DND-41 (cell line): ENCODE data around the gene NUP214.

Experiments used
- ATAC-seq: fragments of 200-7000 bp; cut with Tn5 transposase; 3 replicates; pipeline ENCODE4 v1.9.1; 2021; ENCODE audit warnings: low read depth; ENCODE audit not compliant: insufficient read depth
- DNase-seq: peaks from one replicate; pipeline ENCODE4 v3.0.0-alpha.2; 2020
- H2AFZ ChIP-seq: 2 replicates; pipeline ENCODE4 v1.6.0; 2012; ENCODE audit warnings: low read depth, low read length
- H3K27ac ChIP-seq: 2 replicates; pipeline ENCODE4 v1.5.1; 2012; ENCODE audit warnings: low read length, inconsistent platforms
- H3K27me3 ChIP-seq: fragments of 200-600 bp; sonication (generic); 2 replicates; pipeline ENCODE4 v1.6.0; 2012; ENCODE audit warnings: low read length, mild to moderate bottlenecking, inconsistent platforms; ENCODE audit not compliant: insufficient read depth, poor library complexity
- H3K36me3 ChIP-seq: 2 replicates; pipeline ENCODE4 v1.5.1; 2012; ENCODE audit warnings: low read length, inconsistent platforms; ENCODE audit not compliant: insufficient read depth
- H3K4me1 ChIP-seq: 2 replicates; pipeline ENCODE4 v1.5.1; 2012; ENCODE audit warnings: mild to moderate bottlenecking, low read length; ENCODE audit not compliant: insufficient read depth
- H3K4me2 ChIP-seq: 2 replicates; pipeline ENCODE4 v1.6.0; 2012; ENCODE audit warnings: mild to moderate bottlenecking, moderate library complexity, low read length, inconsistent platforms; ENCODE audit not compliant: insufficient read depth
- H3K4me3 ChIP-seq, 2 experiments: fragments of 200-600 bp in 1 of 2; shearing (Covaris generic) in 1 of 2; 2 replicates each; pipeline ENCODE4 v1.5.1; 2012 to 2016; ENCODE audit warnings: inconsistent platforms in 2 of 2, low read length in 2 of 2, mild to moderate bottlenecking in 2 of 2, low read depth in 1 of 2, moderate library complexity in 1 of 2
- H3K79me2 ChIP-seq: 2 replicates; pipeline ENCODE4 v1.6.0; 2012; ENCODE audit warnings: low read length, inconsistent platforms; ENCODE audit not compliant: insufficient read depth
- H3K9ac ChIP-seq: 2 replicates; pipeline ENCODE4 v1.6.0; 2012; ENCODE audit warnings: low read depth, mild to moderate bottlenecking, inconsistent platforms, low read length, moderate library complexity
- H3K9me3 ChIP-seq: 2 replicates; pipeline ENCODE4 v1.5.1; 2012; ENCODE audit warnings: low read length, moderate library complexity, mild to moderate bottlenecking, inconsistent platforms; ENCODE audit not compliant: insufficient read depth, severe bottlenecking
- H4K20me1 ChIP-seq: 2 replicates; pipeline ENCODE4 v1.6.0; 2012; ENCODE audit warnings: low read length; ENCODE audit not compliant: insufficient read depth
- CTCF ChIP-seq: IDR thresholded peaks from 2 replicates; pipeline ENCODE4 v1.5.1; 2012; ENCODE audit warnings: borderline replicate concordance, low read length, moderate library complexity, mild to moderate bottlenecking; ENCODE audit not compliant: poor library complexity, severe bottlenecking; ENCODE audit errors: extremely low read depth
- EZH2 ChIP-seq: IDR thresholded peaks from 3 replicates; pipeline ENCODE4 v1.6.1; 2012; ENCODE audit warnings: borderline replicate concordance, low read depth, mild to moderate bottlenecking, moderate library complexity, low read length, inconsistent platforms; ENCODE audit not compliant: severe bottlenecking

NUP214 gene

GRCh38 chr9:131233556-131233955 lies 108.2 kb downstream of the NUP214 start:
- DNase-seq (no peak), ATAC-seq (no peak)
- Histone ChIP-seq H3K4me3 (no peak overlapping the region), H3K9ac (no peak overlapping the region), H3K4me2 (no peak overlapping the region), H3K79me2 (no peaks in the 10 kb centered on the region), H4K20me1 (no peaks in the 10 kb centered on the region), H3K4me1 (peaks cover 22% of the 10 kb centered on the region), H3K27me3 (no peaks in the 10 kb centered on the region), H3K36me3 (peaks cover 65% of the 10 kb centered on the region), H3K9me3 (no peaks in the 10 kb centered on the region), H2AFZ (no peak overlapping the region), H3K27ac (no peak overlapping the region)
- no peak for TF ChIP-seq CTCF
- no peak for TF ChIP-seq EZH2

GRCh38 chr9:131233995-131234394 lies 108.6 kb downstream of the NUP214 start:
- H3K4me1 ChIP-seq: peaks cover 27% of the 10 kb centered on the region
- ATAC-seq: no peak
- H3K4me2 ChIP-seq: no peak overlapping the region

GRCh38 chr9:131234799-131235479 lies 109.6 kb downstream of the NUP214 start:
- Histone ChIP-seq H3K9me3 (no peaks in the 10 kb centered on the region), H4K20me1 (no peaks in the 10 kb centered on the region), H3K4me2 (no peak overlapping the region), H3K4me3 (no peak overlapping the region), H3K9ac (no peak overlapping the region), H3K27me3 (no peaks in the 10 kb centered on the region), H3K27ac (no peak overlapping the region), H3K4me1 (peaks cover 28% of the 10 kb centered on the region), H3K36me3 (peaks cover 51% of the 10 kb centered on the region), H3K79me2 (no peaks in the 10 kb centered on the region), H2AFZ (no peak overlapping the region)
- ATAC-seq (no peak), DNase-seq (no peak)
- TF ChIP-seq CTCF (no peak), EZH2 (no peak)

More at GRCh38 chr9:131233995-131234394, 108.6 kb downstream of the NUP214 start:
- Histone ChIP-seq H3K36me3 (peaks cover 60% of the 10 kb centered on the region), H3K4me3 (no peak overlapping the region), H3K79me2 (no peaks in the 10 kb centered on the region), H3K9ac (no peak overlapping the region), H3K9me3 (no peaks in the 10 kb centered on the region), H3K27ac (no peak overlapping the region), H2AFZ (no peak overlapping the region), H4K20me1 (no peaks in the 10 kb centered on the region), H3K27me3 (no peaks in the 10 kb centered on the region)
- DNase-seq: no peak
- no peak for TF ChIP-seq EZH2
- TF ChIP-seq CTCF: no peak
